ENCODE results near the gene SLC35F2. TPM values are rescaled to one million over a fixed set of nuclear protein-coding genes. Genes with fewer than 3 reads are reported as not detected.
"Not testable (repeated sequence)": the region's sequence is repeated elsewhere in the genome, so short reads cannot be mapped to it uniquely, and the experiment has no call there.

The SLC35F2 gene
- total RNA-seq, 1 donor from 2014 or later, result 22.0 TPM

DNA sequence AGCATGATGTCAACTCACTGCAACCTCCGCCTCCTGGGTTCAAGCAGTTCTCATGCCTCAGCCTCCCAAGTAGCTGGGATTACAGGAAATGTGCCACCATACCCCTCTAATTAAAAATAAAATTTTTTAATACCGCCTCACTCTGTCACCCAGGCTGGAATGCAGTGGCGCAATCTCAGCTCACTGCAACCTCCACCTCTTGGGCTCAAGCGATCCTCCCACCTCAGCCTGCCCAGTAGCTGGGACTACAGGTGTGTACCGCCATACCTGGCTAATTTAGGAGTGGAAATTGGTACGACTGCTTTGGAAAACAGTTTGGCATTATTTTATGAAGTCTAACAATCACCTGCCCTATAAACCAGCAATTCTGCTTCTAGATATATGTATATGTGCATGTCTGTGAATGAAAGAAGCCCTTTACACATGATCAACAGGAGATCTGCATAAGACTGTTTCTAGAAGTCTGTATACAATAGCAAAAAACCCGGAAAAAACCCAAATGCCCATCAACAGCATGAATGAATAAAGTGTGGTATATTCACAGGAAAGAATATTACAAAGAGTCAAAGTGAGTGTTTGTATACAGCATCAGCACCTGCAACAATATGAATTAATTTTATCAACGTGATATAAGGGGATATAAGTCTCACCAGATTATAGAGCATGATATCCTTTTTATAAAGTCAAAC lies 16.0 kb downstream of the SLC35F2 start:
- DNase-seq (ENCODE audit: low spot score), result no peak

DNA sequence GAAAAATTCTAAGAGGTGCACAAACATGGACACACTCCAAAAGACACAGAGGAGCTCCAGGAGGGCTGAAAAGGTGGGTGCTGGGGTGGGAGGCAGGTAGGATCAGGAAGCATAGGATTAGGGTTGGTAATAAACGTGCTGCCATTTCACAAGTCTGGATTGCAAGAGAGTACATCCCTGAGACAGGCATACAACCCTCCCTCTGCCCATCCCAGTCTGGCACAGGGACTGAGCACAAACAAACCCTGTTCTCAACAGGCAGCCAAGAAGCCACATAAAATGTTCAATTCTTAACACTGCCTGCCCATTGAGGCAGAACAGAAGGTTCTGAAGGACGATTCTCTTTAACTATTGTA lies 18.5 kb downstream of the SLC35F2 start:
- no peak for DNase-seq (ENCODE audit: low spot score)

GRCh38 chr11:107836851-107837250 lies 21.7 kb downstream of the SLC35F2 start:
- DNase-seq (ENCODE audit: low spot score), result no peak

GRCh38 chr11:107834995-107835394 lies 23.6 kb downstream of the SLC35F2 start:
- peak; percentile 63 for DNase-seq (ENCODE audit: low spot score)

DNA sequence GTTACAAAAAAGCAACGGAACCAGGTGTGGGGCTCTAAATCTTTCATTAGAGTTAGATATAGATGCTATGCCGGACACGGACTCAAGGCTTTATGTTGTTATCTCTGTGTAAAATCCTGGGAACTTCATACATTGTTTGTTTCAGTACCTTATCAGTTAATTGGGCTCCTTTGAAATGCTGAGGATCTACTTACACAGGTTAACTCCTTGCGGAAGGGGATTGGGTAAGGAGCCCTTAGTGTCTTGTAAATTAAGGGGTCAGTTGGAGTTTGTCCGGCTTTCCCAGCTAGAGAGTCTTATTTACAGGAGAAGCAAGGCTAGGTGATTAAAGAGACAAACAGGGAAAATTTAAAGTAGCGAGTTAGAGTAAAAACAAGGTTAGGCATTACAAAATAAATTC lies 24.7 kb downstream of the SLC35F2 start:
- not testable (repeated sequence) for DNase-seq (ENCODE audit: low spot score)

DNA sequence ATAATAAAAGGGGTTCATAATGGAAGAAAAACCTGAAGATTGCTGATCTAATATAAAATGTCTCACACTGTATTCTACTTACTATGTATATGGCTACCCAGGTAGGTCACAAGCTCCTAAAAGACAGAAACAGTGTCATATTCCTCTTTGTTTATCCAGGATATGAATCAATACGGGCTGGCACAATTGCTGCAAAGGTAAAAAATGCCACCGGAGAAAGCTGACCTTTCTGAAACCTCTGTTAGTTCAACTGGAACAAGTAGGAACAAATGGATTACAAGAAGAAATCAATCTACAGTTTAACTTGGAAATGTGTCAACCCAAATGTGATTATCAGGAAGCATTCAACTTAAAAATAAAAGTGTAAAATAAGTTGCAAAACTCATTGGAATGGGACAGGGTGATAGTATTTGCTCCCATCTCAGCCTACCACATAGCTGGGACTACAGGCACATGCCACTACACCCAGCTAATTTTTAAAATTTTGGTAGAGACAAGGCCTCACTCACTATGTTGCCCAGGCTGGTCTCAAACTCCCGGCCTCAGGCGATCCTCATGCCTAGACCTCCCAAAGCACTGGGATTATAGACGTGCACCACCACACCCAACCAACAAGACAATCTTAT lies 27.6 kb downstream of the SLC35F2 start:
- DNase-seq (ENCODE audit: low spot score), result peak; percentile 76

DNA sequence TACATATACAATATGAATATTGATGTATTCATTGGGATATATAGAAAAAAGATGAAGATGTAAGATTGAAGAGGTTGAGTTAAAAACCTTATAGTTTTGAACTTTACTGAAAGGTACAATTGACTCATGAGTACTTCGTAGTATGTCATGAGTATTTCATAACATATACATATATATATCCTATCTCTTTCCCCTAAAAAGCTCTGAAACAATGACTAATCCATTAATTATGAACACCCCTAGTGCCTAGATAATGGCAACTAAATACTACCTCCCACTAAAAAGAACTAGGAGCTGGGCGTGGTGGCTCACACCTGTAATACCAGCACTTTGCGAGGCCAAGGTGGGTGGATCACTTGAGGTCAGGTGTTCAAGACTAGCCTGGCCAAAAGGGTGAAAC lies 31.5 kb downstream of the SLC35F2 start:
- no peak for DNase-seq (ENCODE audit: low spot score)

GRCh38 chr11:107825875-107826274 lies 32.7 kb downstream of the SLC35F2 start:
- DNase-seq (ENCODE audit: low spot score), result no peak

GRCh38 chr11:107824668-107825369 lies 33.8 kb downstream of the SLC35F2 start:
- DNase-seq (ENCODE audit: low spot score), result no peak

DNA sequence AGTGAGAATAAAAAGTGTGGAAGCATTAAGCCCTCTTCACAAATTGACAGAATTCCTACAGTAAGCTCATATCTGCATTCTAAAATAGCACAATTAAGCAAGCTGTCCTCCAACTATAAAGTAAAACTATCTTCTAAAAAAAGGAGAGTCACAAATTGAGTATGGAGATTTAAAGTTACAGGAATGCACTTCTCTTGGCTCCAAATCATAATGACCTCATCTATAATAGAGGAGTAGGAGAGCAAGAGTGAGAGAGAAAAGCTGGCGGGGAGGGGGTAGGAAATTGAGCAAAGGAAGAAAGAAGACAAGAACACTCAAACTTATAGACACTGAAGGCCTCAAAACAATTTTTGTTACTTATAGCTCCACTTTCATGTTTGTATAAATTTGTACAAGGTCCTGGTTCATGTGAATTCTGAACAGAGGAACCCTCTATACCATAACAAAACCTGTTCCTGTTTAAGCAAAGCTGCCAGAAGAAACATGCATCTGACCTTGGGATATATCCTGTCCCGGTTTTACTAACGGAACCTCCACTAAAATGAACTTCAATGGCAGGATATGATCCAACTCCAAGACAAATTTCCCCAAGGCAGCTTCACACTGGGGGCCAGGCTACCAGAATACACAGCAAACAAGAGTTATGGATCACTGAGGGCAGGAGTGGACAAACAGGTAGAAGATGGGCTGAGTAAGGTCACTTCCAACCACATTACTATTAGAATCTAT lies 37.2 kb downstream of the SLC35F2 start:
- no peak for DNase-seq (ENCODE audit: low spot score)

GRCh38 chr11:107819361-107820014 lies 39.1 kb downstream of the SLC35F2 start:
- peak; percentile 12 for DNase-seq (ENCODE audit: low spot score)

- no peak for DNase-seq (ENCODE audit: low spot score)
Measured at GRCh38 chr11:107818491-107818890, 40.1 kb downstream of the SLC35F2 start.

GRCh38 chr11:107816028-107816427 lies 42.6 kb downstream of the SLC35F2 start:
- no peak for DNase-seq (ENCODE audit: low spot score)

- no peak for DNase-seq (ENCODE audit: low spot score)
Measured at GRCh38 chr11:107810875-107811274, 47.7 kb downstream of the SLC35F2 start.

DNA sequence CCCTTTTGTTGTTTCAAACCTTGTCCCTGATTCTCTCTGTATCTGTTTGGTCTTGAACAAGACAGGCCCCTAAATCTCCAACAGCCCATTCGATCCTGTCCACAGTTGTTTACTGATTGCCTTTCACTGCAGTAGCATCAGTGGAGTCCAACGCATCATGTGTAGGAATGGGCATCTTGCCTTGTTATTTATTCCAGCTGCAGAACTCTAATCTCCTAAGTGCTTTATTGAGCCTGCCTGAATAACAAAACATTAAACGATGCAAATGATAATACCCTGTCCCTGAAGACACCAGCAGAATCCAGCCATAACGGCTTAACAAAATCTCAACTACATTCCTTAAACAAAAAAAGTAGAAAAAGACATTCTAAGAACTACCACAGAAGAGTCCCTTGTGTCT lies 50.1 kb downstream of the SLC35F2 start:
- DNase-seq (ENCODE audit: low spot score), result no peak

- DNase-seq (ENCODE audit: low spot score), result no peak
Measured at GRCh38 chr11:107804971-107805370, 53.6 kb downstream of the SLC35F2 start.

DNA sequence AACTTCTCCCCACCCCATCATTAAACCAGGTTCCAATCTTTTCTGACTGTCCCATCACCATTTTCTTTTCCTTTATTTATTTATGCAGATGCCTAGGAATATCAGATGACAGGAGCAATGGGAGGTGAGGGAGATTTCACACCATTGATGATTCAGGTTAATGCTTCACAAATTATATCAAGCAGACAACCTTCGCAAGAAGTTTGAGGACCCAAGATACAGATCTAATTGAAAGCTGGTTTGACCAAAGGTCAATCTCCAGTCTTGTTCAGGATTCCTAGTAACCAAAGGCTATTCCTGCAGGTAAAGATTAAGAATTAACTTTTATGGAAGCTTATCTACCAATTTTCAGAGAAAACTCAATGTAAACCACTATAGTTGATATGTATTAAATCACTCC lies 54.4 kb downstream of the SLC35F2 start:
- peak; percentile 11 for DNase-seq (ENCODE audit: low spot score)

GRCh38 chr11:107801641-107802040 lies 56.9 kb downstream of the SLC35F2 start:
- no peak for DNase-seq (ENCODE audit: low spot score)

- peak; percentile 71 for DNase-seq (ENCODE audit: low spot score)
Measured at GRCh38 chr11:107799218-107799859, 59.2 kb downstream of the SLC35F2 start.

DNA sequence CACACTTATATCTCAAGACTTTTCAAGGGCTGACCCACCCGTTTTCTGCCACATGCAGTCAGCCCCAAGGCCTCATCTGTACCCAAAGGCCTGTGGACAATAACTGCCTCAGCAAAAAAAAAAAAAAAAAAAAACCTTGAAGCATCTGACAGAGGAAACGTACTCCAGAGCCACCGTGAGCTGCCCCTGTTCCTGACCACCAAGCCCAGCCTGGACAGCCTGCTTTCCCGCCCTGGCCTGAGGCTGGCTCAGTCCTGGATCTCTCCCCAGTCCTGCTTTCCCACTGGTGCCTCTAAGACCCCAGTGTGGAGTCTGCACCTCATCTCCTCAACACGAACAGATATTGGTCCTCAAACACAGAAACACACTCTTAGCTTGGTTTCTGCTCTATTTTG lies 66.5 kb downstream of the SLC35F2 start:
- DNase-seq (ENCODE audit: low spot score), result no peak

DNA sequence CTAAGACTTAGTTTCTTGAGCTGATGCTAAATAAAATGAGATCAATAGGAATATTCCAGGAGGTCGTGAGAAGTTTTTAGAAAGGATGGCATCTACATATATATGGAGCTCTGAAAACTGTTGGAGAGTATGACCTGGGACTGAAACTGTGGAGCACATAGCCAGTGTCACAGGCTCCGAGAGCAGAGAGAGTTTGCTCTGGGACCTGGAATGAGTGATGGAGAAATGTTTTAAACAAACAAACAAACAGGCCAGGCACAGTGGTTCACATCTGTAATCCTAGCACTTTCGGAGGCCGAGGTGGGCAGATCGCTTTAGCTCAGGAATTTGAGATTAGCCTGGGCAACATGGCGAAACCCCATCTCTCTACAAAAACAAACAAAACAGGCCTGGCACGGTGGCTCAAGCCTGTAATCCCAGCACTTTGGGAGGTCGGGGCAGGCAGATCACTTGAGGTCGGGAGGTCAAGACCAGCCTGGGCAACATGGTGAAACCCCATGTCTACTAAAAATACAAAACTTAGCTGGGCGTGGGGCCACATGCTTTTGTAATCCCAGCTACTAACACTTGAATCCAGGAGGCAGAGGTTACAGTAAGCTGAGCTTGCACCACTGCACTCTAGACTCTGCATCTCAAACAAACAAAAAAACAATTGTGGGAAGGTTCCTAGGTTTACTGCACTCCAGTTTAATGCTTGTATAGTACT lies 67.1 kb downstream of the SLC35F2 start:
- DNase-seq (ENCODE audit: low spot score), result no peak
